ENCODE measurements around the gene TRAPPC6A. TPM values are rescaled to one million over a fixed set of nuclear protein-coding genes. Genes with fewer than 3 reads are reported as not detected.
A peak's percentile ranks its signal among the peaks of the same experiment; 100 is the strongest.

TRAPPC6A gene
- polyA plus RNA-seq (2013): 63.0 TPM

GRCh38 chr19:45177817-45178261, at the start of gene TRAPPC6A:
TSS of gene TRAPPC6A (minus strand) at chr19:45178237. CDS start at chr19:45178218, 19 bp downstream.
- peak within 1 kb of the TSS; percentile 78 to 92 for H3K27ac ChIP-seq (ENCODE audit: insufficient read depth in 1 of 2, low read depth in 1 of 2, low read length in 2 of 2, poor library complexity in 1 of 2, severe bottlenecking in 2 of 2)
- under 1% methylated on average over 30 of the region's 36 CpGs for WGBS (ENCODE audit: insufficient coverage)
- POLR2A ChIA-PET: interaction anchor here (0.6 to 1.4 kb wide), 6 partner anchors 8 to 199 kb away, joined by 3 to 9 read pairs (median 4); no protein-coding TSS in a partner anchor
- CTCF ChIA-PET: interaction anchor here (1.2 to 2.0 kb wide), 7 partner anchors 11 to 91 kb away, joined by 3 to 9 read pairs (median 5); partner anchors contain the start of gene NKPD1
- H3K4me1 ChIP-seq (ENCODE audit: control extremely low read depth in 1 of 4, control insufficient read depth in 4 of 4, insufficient read depth in 4 of 4, low read length in 3 of 4): peaks cover 0 to 47% (median 36%) of the 10 kb centered on the region in 4 experiments
- no peaks in the 10 kb centered on the region for H3K27me3 ChIP-seq (replicated peaks in 2 of 5; ENCODE audit: control insufficient read depth in 4 of 5, insufficient read depth in 5 of 5, low read length in 4 of 5)
- peaks cover 0 to 8% (median 4%) of the 10 kb centered on the region in 4 experiments for H3K36me3 ChIP-seq (ENCODE audit: control insufficient read depth in 4 of 4, insufficient read depth in 4 of 4, low read length in 3 of 4)
- H3K9me3 ChIP-seq (ENCODE audit: control extremely low read depth in 1 of 5, control insufficient read depth in 4 of 5, insufficient read depth in 2 of 5, low read depth in 1 of 5, low read length in 4 of 5): no peaks in the 10 kb centered on the region
- H3K4me3 ChIP-seq (ENCODE audit: control insufficient read depth in 1 of 7, extremely low read depth in 1 of 7, insufficient read depth in 4 of 7, low read depth in 2 of 7, low read length in 6 of 7): peak within 1 kb of the TSS; percentile 79 to 98 (median 96)
- DNase-seq: peak in 2 of 3 donors; percentile 61 to 81

- no peak overlapping the region for H3K27ac ChIP-seq (ENCODE audit: insufficient read depth in 1 of 2, low read depth in 1 of 2, low read length in 2 of 2, poor library complexity in 1 of 2, severe bottlenecking in 2 of 2)
- no peak overlapping the region for H3K4me3 ChIP-seq (ENCODE audit: control insufficient read depth in 1 of 7, extremely low read depth in 1 of 7, insufficient read depth in 4 of 7, low read depth in 2 of 7, low read length in 6 of 7)
- H3K36me3 ChIP-seq (ENCODE audit: control insufficient read depth in 4 of 4, insufficient read depth in 4 of 4, low read length in 3 of 4): no peaks in the 10 kb centered on the region
- no peaks in the 10 kb centered on the region for H3K27me3 ChIP-seq (replicated peaks in 2 of 5; ENCODE audit: control insufficient read depth in 4 of 5, insufficient read depth in 5 of 5, low read length in 4 of 5)
- no peaks in the 10 kb centered on the region for H3K4me1 ChIP-seq (ENCODE audit: control extremely low read depth in 1 of 4, control insufficient read depth in 4 of 4, insufficient read depth in 4 of 4, low read length in 3 of 4)
- H3K9me3 ChIP-seq (ENCODE audit: control extremely low read depth in 1 of 5, control insufficient read depth in 4 of 5, insufficient read depth in 2 of 5, low read depth in 1 of 5, low read length in 4 of 5): no peaks in the 10 kb centered on the region
- ChIA-PET CTCF (interaction anchor here (1.1 kb wide), 1 partner anchor 20 kb away, joined by 3 read pairs; no protein-coding TSS in a partner anchor), POLR2A (no interaction called here)
- DNase-seq: no peak
- WGBS (ENCODE audit: insufficient coverage): 85% methylated on average over 9 of the region's 11 CpGs
Observed at GRCh38 chr19:45224645-45225044, 46.6 kb upstream of the TRAPPC6A start.

- no peak overlapping the region for H3K27ac ChIP-seq (ENCODE audit: insufficient read depth in 1 of 2, low read depth in 1 of 2, low read length in 2 of 2, poor library complexity in 1 of 2, severe bottlenecking in 2 of 2)
- CTCF ChIA-PET: interaction anchor here (0.6 to 1.1 kb wide), 2 partner anchors 20 to 1673 kb away, joined by 3 read pairs; no protein-coding TSS in a partner anchor
- POLR2A ChIA-PET: no interaction called here
Observed at GRCh38 chr19:45223879-45224278, 45.8 kb upstream of the TRAPPC6A start.

GRCh38 chr19:45222724-45223123, 44.7 kb upstream of the TRAPPC6A start:
- Histone ChIP-seq H3K9me3 (ENCODE audit: control extremely low read depth in 1 of 5, control insufficient read depth in 4 of 5, insufficient read depth in 2 of 5, low read depth in 1 of 5, low read length in 4 of 5) (no peaks in the 10 kb centered on the region), H3K4me1 (ENCODE audit: control extremely low read depth in 1 of 4, control insufficient read depth in 4 of 4, insufficient read depth in 4 of 4, low read length in 3 of 4) (no peaks in the 10 kb centered on the region), H3K27ac (ENCODE audit: insufficient read depth in 1 of 2, low read depth in 1 of 2, low read length in 2 of 2, poor library complexity in 1 of 2, severe bottlenecking in 2 of 2) (no peak overlapping the region), H3K27me3 (replicated peaks in 2 of 5; ENCODE audit: control insufficient read depth in 4 of 5, insufficient read depth in 5 of 5, low read length in 4 of 5) (peaks cover 0 to 13% (median 5%) of the 10 kb centered on the region in 5 experiments), H3K4me3 (ENCODE audit: control insufficient read depth in 1 of 7, extremely low read depth in 1 of 7, insufficient read depth in 4 of 7, low read depth in 2 of 7, low read length in 6 of 7) (no peak overlapping the region), H3K36me3 (ENCODE audit: control insufficient read depth in 4 of 4, insufficient read depth in 4 of 4, low read length in 3 of 4) (no peaks in the 10 kb centered on the region)
- 100% methylated on average over 2 of the region's 6 CpGs for WGBS (ENCODE audit: insufficient coverage)
- POLR2A ChIA-PET: interaction anchor here (0.7 kb wide), 1 partner anchor 328 kb away, joined by 3 read pairs; no protein-coding TSS in a partner anchor
- CTCF ChIA-PET: no interaction called here
- DNase-seq: no peak

More at GRCh38 chr19:45223879-45224278, 45.8 kb upstream of the TRAPPC6A start:
- Histone ChIP-seq H3K4me3 (ENCODE audit: control insufficient read depth in 1 of 7, extremely low read depth in 1 of 7, insufficient read depth in 4 of 7, low read depth in 2 of 7, low read length in 6 of 7) (no peak overlapping the region), H3K4me1 (ENCODE audit: control extremely low read depth in 1 of 4, control insufficient read depth in 4 of 4, insufficient read depth in 4 of 4, low read length in 3 of 4) (no peaks in the 10 kb centered on the region), H3K36me3 (ENCODE audit: control insufficient read depth in 4 of 4, insufficient read depth in 4 of 4, low read length in 3 of 4) (no peaks in the 10 kb centered on the region), H3K9me3 (ENCODE audit: control extremely low read depth in 1 of 5, control insufficient read depth in 4 of 5, insufficient read depth in 2 of 5, low read depth in 1 of 5, low read length in 4 of 5) (no peaks in the 10 kb centered on the region), H3K27me3 (replicated peaks in 2 of 5; ENCODE audit: control insufficient read depth in 4 of 5, insufficient read depth in 5 of 5, low read length in 4 of 5) (peaks cover 0 to 3% (median 0%) of the 10 kb centered on the region in 5 experiments)
- no peak for DNase-seq
- 96% methylated on average over 4 of the region's 5 CpGs for WGBS (ENCODE audit: insufficient coverage)

- H3K4me3 ChIP-seq (ENCODE audit: control insufficient read depth in 1 of 7, extremely low read depth in 1 of 7, insufficient read depth in 4 of 7, low read depth in 2 of 7, low read length in 6 of 7): no peak overlapping the region
- H3K36me3 ChIP-seq (ENCODE audit: control insufficient read depth in 4 of 4, insufficient read depth in 4 of 4, low read length in 3 of 4): no peaks in the 10 kb centered on the region
- peaks cover 0 to 15% (median 10%) of the 10 kb centered on the region in 4 experiments for H3K4me1 ChIP-seq (ENCODE audit: control extremely low read depth in 1 of 4, control insufficient read depth in 4 of 4, insufficient read depth in 4 of 4, low read length in 3 of 4)
- no peak for DNase-seq
- peaks cover 0 to 40% (median 22%) of the 10 kb centered on the region in 5 experiments for H3K27me3 ChIP-seq (replicated peaks in 2 of 5; ENCODE audit: control insufficient read depth in 4 of 5, insufficient read depth in 5 of 5, low read length in 4 of 5)
- ChIA-PET POLR2A (interaction anchor here (0.6 kb wide), 1 partner anchor 9 kb away, joined by 3 read pairs; no protein-coding TSS in a partner anchor), CTCF (interaction anchor here (0.7 to 1.0 kb wide), 2 partner anchors 18 to 64 kb away, joined by 3 read pairs; no protein-coding TSS in a partner anchor)
- WGBS (ENCODE audit: insufficient coverage): 63% methylated on average over 6 of the region's 18 CpGs
- H3K27ac ChIP-seq (ENCODE audit: insufficient read depth in 1 of 2, low read depth in 1 of 2, low read length in 2 of 2, poor library complexity in 1 of 2, severe bottlenecking in 2 of 2): no peak overlapping the region
- no peaks in the 10 kb centered on the region for H3K9me3 ChIP-seq (ENCODE audit: control extremely low read depth in 1 of 5, control insufficient read depth in 4 of 5, insufficient read depth in 2 of 5, low read depth in 1 of 5, low read length in 4 of 5)
Observed at GRCh38 chr19:45218911-45219743, 41.1 kb upstream of the TRAPPC6A start.

- no peak for DNase-seq
- peaks cover 0 to 40% (median 22%) of the 10 kb centered on the region in 5 experiments for H3K27me3 ChIP-seq (replicated peaks in 2 of 5; ENCODE audit: control insufficient read depth in 4 of 5, insufficient read depth in 5 of 5, low read length in 4 of 5)
- CTCF ChIA-PET: interaction anchor here (1.0 to 1.4 kb wide), 2 partner anchors 18 kb away, joined by 3 to 4 read pairs; no protein-coding TSS in a partner anchor
- H3K36me3 ChIP-seq (ENCODE audit: control insufficient read depth in 4 of 4, insufficient read depth in 4 of 4, low read length in 3 of 4): no peaks in the 10 kb centered on the region
- POLR2A ChIA-PET: interaction anchor here (0.7 kb wide), 1 partner anchor 160 kb away, joined by 3 read pairs; no protein-coding TSS in a partner anchor
- 71% methylated on average over 4 of the region's 4 CpGs for WGBS (ENCODE audit: insufficient coverage)
- H3K27ac ChIP-seq (ENCODE audit: insufficient read depth in 1 of 2, low read depth in 1 of 2, low read length in 2 of 2, poor library complexity in 1 of 2, severe bottlenecking in 2 of 2): no peak overlapping the region
- no peaks in the 10 kb centered on the region for H3K9me3 ChIP-seq (ENCODE audit: control extremely low read depth in 1 of 5, control insufficient read depth in 4 of 5, insufficient read depth in 2 of 5, low read depth in 1 of 5, low read length in 4 of 5)
- H3K4me3 ChIP-seq (ENCODE audit: control insufficient read depth in 1 of 7, extremely low read depth in 1 of 7, insufficient read depth in 4 of 7, low read depth in 2 of 7, low read length in 6 of 7): no peak overlapping the region
- H3K4me1 ChIP-seq (ENCODE audit: control extremely low read depth in 1 of 4, control insufficient read depth in 4 of 4, insufficient read depth in 4 of 4, low read length in 3 of 4): peaks cover 0 to 15% (median 10%) of the 10 kb centered on the region in 4 experiments
Observed at GRCh38 chr19:45218426-45218825, 40.4 kb upstream of the TRAPPC6A start.

All from common myeloid progenitor, CD34-positive (primary cell).